ENCODE measurements around the gene MRGPRE.

- no peak for TF ChIP-seq POLR2A (IDR thresholded peaks at IDR 0.05)
- no peak for TF ChIP-seq CTCF (IDR thresholded peaks at IDR 0.05)
- no peak for TF ChIP-seq EP300 (IDR thresholded peaks at IDR 0.05)
Measured at GRCh38 chr11:3215346-3216026, 16.7 kb downstream of the MRGPRE start.
